Measurements from ENCODE around the gene SFXN1. TPM values are rescaled to one million over a fixed set of nuclear protein-coding genes. Genes with fewer than 3 reads are reported as not detected.

The SFXN1 gene
- total RNA-seq, 1 donor from 2014 or later, result 181 TPM

- Histone ChIP-seq H3K4me2 (no peak overlapping the region), H2AFZ (replicated peaks) (peak overlapping the region; percentile 42), H3K36me3 (no peaks in the 10 kb centered on the region), H3K4me3 (no peak overlapping the region), H3K27me3 (no peaks in the 10 kb centered on the region), H3K27ac (no peak overlapping the region), H3K4me1 (peaks cover 9% of the 10 kb centered on the region), H3K79me2 (ENCODE audit: low read depth) (no peaks in the 10 kb centered on the region), H3F3A (ENCODE audit: low read depth) (no peaks in the 10 kb centered on the region), H3K9me3 (ENCODE audit: low read depth) (no peaks in the 10 kb centered on the region), H3K9ac (no peak overlapping the region), H4K20me1 (ENCODE audit: low read depth) (no peaks in the 10 kb centered on the region)
- DNase-seq (ENCODE audit: low spot score), result no peak
- Mint-ChIP-seq H3K36me3 (no peaks in the 10 kb centered on the region), H3K27ac (no peak overlapping the region), H3K4me1 (peaks cover 15% of the 10 kb centered on the region), H3K4me3 (no peak overlapping the region), H3K9me3 (peaks cover 8% of the 10 kb centered on the region), H3K27me3 (ENCODE audit: insufficient read depth, low read depth) (no peaks in the 10 kb centered on the region)
- no peak for TF ChIP-seq CTCF (IDR thresholded peaks at IDR 0.05)
- TF ChIP-seq EZH2phosphoT487 (IDR thresholded peaks at IDR 0.05), result no peak
- no peak for TF ChIP-seq EZH2 (IDR thresholded peaks at IDR 0.05)
Measured at GRCh38 chr5:175555168-175555785, 76.9 kb downstream of the SFXN1 start.

- Mint-ChIP-seq H3K36me3 (no peaks in the 10 kb centered on the region), H3K9me3 (peaks cover 8% of the 10 kb centered on the region), H3K4me1 (peaks cover 18% of the 10 kb centered on the region), H3K27me3 (ENCODE audit: insufficient read depth, low read depth) (peaks cover 3% of the 10 kb centered on the region), H3K4me3 (peak overlapping the region; percentile 39), H3K27ac (no peak overlapping the region)
- no peak for DNase-seq (ENCODE audit: low spot score)
- H3K36me3 ChIP-seq, result no peaks in the 10 kb centered on the region
- no peak overlapping the region for H3K9ac ChIP-seq
- peak overlapping the region; percentile 40 for H2AFZ ChIP-seq (replicated peaks)
- no peaks in the 10 kb centered on the region for H3K9me3 ChIP-seq (ENCODE audit: low read depth)
- peak overlapping the region; percentile 36 for H3K4me2 ChIP-seq
- H3K27me3 ChIP-seq, result no peaks in the 10 kb centered on the region
- H3K79me2 ChIP-seq (ENCODE audit: low read depth), result no peaks in the 10 kb centered on the region
- TF ChIP-seq EZH2 (IDR thresholded peaks at IDR 0.05) (no peak), EZH2phosphoT487 (IDR thresholded peaks at IDR 0.05) (no peak), CTCF (IDR thresholded peaks at IDR 0.05) (no peak)
- H3K4me3 ChIP-seq, result no peak overlapping the region
- no peak overlapping the region for H3K27ac ChIP-seq
- no peaks in the 10 kb centered on the region for H3F3A ChIP-seq (ENCODE audit: low read depth)
- H3K4me1 ChIP-seq, result peaks cover 9% of the 10 kb centered on the region
- H4K20me1 ChIP-seq (ENCODE audit: low read depth), result no peaks in the 10 kb centered on the region
Measured at GRCh38 chr5:175556794-175557193, 78.4 kb downstream of the SFXN1 start.

- H3K4me1 Mint-ChIP-seq, result peaks cover 18% of the 10 kb centered on the region
- TF ChIP-seq CTCF (IDR thresholded peaks at IDR 0.05) (no peak), EZH2 (IDR thresholded peaks at IDR 0.05) (no peak), EZH2phosphoT487 (IDR thresholded peaks at IDR 0.05) (no peak)
- Histone ChIP-seq H2AFZ (replicated peaks) (no peak overlapping the region), H3K4me3 (no peak overlapping the region), H3K4me2 (no peak overlapping the region), H3K27ac (no peak overlapping the region), H4K20me1 (ENCODE audit: low read depth) (no peaks in the 10 kb centered on the region), H3K27me3 (no peaks in the 10 kb centered on the region), H3F3A (ENCODE audit: low read depth) (no peaks in the 10 kb centered on the region), H3K9me3 (ENCODE audit: low read depth) (no peaks in the 10 kb centered on the region), H3K36me3 (no peaks in the 10 kb centered on the region), H3K79me2 (ENCODE audit: low read depth) (no peaks in the 10 kb centered on the region), H3K9ac (no peak overlapping the region), H3K4me1 (peaks cover 9% of the 10 kb centered on the region)
- H3K27me3 Mint-ChIP-seq (ENCODE audit: insufficient read depth, low read depth), result peaks cover 3% of the 10 kb centered on the region
- no peak overlapping the region for H3K27ac Mint-ChIP-seq
- no peak for DNase-seq (ENCODE audit: low spot score)
- no peaks in the 10 kb centered on the region for H3K36me3 Mint-ChIP-seq
- H3K4me3 Mint-ChIP-seq, result no peak overlapping the region
- peaks cover 8% of the 10 kb centered on the region for H3K9me3 Mint-ChIP-seq
Measured at GRCh38 chr5:175557778-175558177, 79.4 kb downstream of the SFXN1 start.

All from neural progenitor cell (in vitro differentiated cells).